A549 treated with AZD2906 at 1 μM for 4 hours (cell line): ENCODE measurements around the gene LAMTOR4. TPM values are rescaled to one million over a fixed set of nuclear protein-coding genes. Genes with fewer than 3 reads are reported as not detected.

Experiments used
- total RNA-seq: library from RNA; stranded (reverse); fragments of 200-300 nt; extraction: Qiagen RNA extraction; gene quantifications from 5 replicates; pipeline ENCODE4 v1.2.3, GENCODE V29; 2022

Gene LAMTOR4
- total RNA-seq = 148 to 203 TPM (median 179 TPM) in 5 replicates

DNA sequence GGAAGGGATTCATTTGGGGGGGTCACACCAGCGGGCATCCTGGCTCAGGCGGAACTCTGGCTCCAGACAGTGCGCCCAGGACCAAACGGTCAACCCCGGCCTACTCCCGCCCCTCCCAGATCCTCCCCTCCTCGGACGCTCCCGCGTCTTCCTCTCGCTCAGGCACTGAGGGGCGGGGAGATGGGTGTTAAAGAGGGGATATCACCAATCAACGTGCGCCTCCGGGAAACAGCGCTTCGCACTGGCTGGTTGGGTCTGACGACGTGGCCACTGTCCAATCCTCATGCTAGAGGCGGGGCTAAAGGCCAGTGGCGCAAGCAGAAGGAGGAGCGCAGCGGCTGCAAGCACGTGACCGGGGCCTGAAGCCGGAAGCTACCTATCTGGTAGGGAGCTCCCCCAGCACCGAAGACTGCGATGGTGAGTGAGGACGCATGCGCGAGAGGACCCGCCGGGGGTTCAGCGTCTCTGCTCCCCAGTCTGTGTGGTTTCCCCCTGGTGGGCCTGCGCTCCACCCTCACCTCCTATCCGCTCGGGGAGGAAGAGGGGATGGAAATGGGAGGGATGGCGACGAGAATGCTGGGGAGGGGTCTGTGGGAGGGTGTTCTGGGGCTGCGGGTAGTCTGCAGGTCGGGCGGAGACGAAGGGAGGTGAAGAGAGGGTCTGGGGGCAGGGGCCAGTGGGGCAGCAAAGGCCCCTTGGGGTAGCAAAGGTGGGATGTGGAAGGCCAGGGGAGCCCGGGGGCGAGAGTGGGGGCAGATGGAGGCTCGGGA is at the start of gene LAMTOR4:
TSS of gene LAMTOR4 (plus strand) at position 360 of the 770 bp plus-strand sequence. CDS start at position 415, 55 bp downstream.

DNA sequence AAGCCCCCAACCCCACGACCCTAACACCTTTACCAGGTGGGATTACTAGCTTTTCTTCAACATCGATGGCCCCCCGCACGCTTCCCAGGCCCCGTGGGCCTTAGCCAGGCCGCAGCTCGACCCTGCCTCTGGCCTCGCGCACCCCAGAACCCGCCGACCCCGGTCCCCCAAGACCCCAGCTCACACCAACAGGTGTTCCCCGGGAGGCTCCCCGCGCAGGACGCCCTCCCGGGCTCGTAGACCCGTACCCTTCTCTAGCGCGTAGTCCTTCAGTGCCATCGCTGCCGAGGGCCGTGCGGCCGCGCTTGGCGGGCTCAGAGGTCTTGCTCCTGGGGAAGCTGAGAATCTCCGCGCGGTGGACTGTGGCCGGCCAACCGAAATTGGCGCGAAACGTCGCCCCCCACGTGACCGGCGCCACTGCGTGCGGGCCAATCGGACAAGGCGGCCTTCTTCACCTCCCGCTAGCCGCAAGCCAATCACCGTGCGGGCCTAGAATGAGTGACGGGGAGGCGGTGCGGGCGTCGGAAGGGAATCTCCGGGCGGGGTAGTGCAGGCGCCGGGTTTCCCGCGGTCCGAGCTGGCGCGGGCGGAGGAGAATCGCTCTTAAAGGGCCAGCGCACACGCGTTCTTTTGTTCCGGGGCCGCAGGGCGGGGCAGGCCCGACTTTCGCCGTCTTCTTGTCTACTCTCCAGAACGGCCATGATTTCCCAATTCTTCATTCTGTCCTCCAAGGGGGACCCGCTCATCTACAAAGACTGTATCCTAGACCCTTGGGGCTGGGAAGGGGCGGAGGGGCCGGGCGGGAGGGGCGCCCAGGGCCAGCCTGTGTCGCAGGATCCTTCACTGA is 47.5 kb upstream of the LAMTOR4 start, which contains the start of the genes AP4M1 and MCM7:
TSS of gene AP4M1 (plus strand) at position 628 of the 847 bp plus-strand sequence. CDS start at position 700, 72 bp downstream.
TSS of gene MCM7 (minus strand) at position 382 of the 847 bp plus-strand sequence. CDS start at position 279, 103 bp downstream.

DNA sequence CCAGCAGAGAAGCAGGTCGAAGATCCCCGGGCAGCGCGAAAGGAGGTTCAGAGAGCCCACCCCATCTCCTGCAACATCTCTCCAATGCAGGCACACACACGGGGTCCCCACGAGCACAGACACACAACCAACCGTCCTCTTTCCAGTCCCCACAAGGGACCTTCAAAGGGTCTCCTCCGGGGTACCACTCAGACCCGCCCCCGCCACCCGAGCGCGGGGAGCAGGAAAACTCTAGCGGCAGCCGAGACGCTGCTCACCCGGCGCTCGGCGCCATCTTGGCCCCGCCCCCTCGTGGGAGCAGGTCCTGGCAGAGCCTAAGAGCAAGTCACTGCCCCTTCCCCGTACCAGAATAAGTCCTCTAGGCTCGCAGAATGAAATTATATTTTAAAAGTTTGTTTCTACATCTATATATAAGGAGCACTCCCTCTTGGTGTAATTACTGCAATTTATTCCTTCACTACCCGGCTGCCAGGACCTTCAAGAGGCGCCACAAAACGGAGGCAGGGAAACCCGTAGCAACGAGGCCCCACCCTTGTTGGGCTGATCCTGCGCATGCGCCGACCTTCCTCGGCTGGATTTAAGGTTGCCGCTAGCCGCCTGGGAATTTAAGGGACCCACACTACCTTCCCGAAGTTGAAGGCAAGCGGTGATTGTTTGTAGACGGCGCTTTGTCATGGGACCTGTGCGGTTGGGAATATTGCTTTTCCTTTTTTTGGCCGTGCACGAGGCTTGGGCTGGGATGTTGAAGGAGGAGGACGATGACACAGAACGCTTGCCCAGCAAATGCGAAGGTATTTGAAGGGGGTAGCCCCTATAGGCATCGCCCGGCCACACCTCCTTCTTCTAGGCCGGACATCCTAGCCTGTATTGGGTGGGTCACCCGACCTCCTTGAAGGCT is 29.4 kb upstream of the LAMTOR4 start, which contains the start of the genes CNPY4 and TAF6:
TSS of gene CNPY4 (plus strand) at position 563 of the 898 bp plus-strand sequence. CDS start at position 674, 111 bp downstream.
TSS of gene TAF6 (minus strand) at position 287 of the 898 bp plus-strand sequence. CDS start 5,149 bp downstream, outside the sequence.

DNA sequence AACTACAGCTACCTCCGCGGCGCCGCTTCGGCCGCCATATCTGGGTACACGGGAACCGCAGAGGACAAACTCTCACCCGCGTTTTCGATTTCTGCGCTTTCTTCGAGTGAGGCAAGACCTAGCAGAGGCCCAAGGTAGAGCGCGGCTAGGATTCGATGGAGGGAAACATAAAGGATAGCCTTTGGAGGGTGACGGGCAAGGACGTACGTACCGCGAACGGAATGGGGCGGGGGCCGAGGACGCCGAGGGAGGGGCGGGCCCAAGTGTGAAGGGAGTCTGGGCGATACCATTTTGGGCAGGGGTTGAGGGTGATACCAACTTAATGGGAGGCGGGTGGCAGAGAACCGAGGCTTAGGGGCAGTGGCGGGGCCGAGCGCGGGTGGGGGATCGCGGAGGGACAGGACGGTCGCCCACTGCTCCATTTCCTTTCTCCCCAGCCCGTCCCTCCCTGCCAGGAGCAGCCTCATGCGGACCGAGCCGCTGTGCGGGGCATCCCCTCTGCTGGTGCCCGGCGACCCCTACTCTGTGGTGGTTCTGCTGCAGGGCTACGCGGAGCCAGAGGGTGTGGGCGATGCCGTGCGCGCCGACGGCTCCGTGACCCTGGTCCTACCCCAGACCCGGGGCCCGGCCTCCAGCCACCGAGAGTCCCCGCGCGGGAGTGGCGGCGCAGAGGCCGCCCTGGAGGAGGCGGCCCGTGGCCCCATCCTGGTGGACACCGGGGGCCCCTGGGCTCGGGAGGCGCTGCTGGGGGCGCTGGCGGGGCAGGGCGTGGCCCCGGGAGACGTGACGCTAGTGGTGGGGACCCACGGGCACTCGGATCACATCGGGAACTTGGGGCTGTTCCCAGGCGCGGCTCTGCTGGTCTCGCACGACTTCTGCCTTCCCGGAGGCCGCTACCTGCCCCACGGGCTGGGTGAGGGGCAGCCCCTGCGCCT is 21.5 kb upstream of the LAMTOR4 start, which contains the start of gene MBLAC1:
TSS of gene MBLAC1 (plus strand) at position 37 of the 935 bp plus-strand sequence. CDS start at position 466, 429 bp downstream.

DNA sequence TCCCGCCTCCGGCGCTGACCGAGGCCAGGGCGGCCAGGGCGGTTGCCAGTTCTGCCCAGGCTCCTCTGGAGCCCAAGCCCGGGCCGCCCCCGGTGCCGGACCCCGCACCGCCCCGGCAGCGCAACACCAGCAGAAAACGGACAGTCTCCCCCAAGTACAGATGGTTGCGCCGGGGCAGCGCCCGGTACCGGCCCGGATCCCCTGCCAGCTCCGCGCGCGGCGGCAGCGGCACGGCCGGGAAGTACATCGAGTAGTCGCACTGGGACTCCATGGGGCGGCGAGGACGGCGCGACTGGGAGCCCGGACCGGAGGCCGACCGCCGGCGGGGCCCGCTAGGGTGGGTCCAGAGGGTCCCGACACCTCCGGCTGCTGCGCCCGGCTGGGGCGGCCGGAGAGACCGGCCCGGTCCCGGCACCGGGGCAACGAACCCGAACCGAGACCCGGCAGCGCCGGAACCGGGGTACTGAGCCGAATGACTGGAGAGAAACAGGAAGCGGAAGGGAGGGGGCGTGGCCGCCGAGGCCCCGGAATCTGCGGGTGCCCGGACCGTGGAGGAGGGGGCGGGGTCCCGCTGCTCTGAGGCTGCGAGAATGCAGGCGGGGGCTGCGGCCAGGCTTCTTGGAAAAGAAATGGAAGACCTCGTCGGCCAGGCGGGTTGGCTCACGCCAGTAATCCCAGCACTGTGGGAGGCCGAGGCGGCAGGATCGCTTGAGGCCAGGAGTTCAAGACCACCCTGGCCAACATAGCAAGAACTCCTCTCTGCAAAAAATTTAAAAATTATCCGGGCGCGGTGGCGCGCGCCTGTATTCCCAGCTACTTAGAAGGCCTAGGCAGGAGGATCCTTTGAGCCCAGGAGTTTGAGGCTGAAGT is 9.7 kb downstream of the LAMTOR4 start, which contains the start of gene TRAPPC14:
TSS of gene TRAPPC14 (minus strand) at position 495 of the 870 bp plus-strand sequence. CDS start at position 271, 224 bp downstream.

DNA sequence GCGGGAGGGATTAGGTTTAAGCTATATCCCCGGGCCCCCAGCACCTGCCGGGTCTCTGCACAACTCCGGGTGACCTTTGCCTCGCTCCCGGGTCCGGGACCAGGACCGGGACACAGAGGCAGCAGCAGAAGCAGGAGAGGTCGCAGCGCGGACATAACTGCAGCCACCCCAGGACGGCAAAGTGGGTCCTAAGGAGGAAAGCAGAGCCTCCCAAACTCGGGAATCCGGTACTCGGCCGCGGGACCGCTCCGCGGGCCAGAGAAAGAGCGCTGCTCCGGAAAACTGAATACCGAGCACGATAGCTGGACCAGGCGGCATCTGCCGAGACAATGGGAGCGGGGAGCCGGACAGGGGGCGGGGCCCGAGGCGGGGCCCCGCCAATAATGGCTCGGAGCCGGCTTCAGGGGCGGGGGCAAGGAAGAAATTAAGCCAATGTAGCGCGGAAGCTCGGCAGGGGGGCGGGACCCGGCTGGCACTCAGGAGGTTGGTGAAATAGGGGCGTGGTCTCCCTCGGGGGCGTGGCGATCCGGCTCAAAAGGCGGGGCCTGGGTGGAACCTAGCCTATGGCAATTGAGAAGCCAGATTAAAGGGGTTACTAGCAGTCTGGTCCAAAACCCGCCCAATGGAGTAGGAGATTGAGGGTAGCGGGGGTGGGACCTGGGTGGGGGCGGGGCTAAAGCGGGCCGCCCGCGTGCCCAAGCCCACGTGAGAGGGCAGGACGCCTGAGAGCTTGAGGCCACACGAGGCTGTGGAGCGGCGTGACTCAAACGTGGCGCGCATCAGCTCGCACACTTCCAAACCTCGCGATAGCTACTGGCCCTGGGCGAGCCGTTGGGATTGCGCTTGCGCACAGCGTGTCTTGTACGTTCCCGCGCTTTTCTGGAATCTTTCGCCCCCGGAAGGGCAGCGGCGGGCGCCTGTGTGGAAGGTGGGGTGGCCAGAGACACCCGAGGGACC is 28.6 kb downstream of the LAMTOR4 start, which contains the start of the genes GPC2 and STAG3:
TSS of gene GPC2 (minus strand) at position 337 of the 957 bp plus-strand sequence. CDS start at position 155, 182 bp downstream.
TSS of gene STAG3 (plus strand) at position 874 of the 957 bp plus-strand sequence. CDS start 2,639 bp downstream, outside the sequence.

Other genes starting within 250 kb of the LAMTOR4 start
- gene TRIM4, start 229.4 kb upstream of the LAMTOR4 start, total RNA-seq = 24.8 to 32.0 TPM (median 26.0 TPM) in 5 replicates
- gene GJC3, start 219.3 kb upstream of the LAMTOR4 start, total RNA-seq = 0.09 to 0.24 TPM (median 0.20 TPM) in 4 of 5 replicates, not detected in the other
- 0.17 TPM in 1 of 5 replicates, not detected in the others for gene AZGP1, start 172.9 kb upstream of the LAMTOR4 start, total RNA-seq
- 6.9 to 9.8 TPM (median 9.1 TPM) in 5 replicates for gene ZKSCAN1, start 133.3 kb upstream of the LAMTOR4 start, total RNA-seq
- 10.5 to 12.3 TPM (median 11.1 TPM) in 5 replicates for gene ZSCAN21, start 99.1 kb upstream of the LAMTOR4 start, total RNA-seq
- gene ZNF3, start 67.2 kb upstream of the LAMTOR4 start, total RNA-seq = 18.5 to 25.1 TPM (median 19.1 TPM) in 5 replicates
- gene COPS6, start 59.9 kb upstream of the LAMTOR4 start, total RNA-seq = 144 to 180 TPM (median 173 TPM) in 5 replicates
- 224 to 242 TPM (median 235 TPM) in 5 replicates for gene MCM7, start 47.5 kb upstream of the LAMTOR4 start, total RNA-seq
- 13.4 to 15.1 TPM (median 14.2 TPM) in 5 replicates for gene AP4M1, start 47.3 kb upstream of the LAMTOR4 start, total RNA-seq
- gene TAF6, start 29.6 kb upstream of the LAMTOR4 start, total RNA-seq = 61.4 to 69.4 TPM (median 63.4 TPM) in 5 replicates
- 9.2 to 10.9 TPM (median 10.2 TPM) in 5 replicates for gene CNPY4, start 29.3 kb upstream of the LAMTOR4 start, total RNA-seq
- 2.1 to 3.5 TPM (median 3.0 TPM) in 5 replicates for gene MBLAC1, start 22.0 kb upstream of the LAMTOR4 start, total RNA-seq
- 9.6 to 13.2 TPM (median 12.4 TPM) in 5 replicates for gene TRAPPC14, start 9.8 kb downstream of the LAMTOR4 start, total RNA-seq
- 0.02 to 0.21 TPM (median 0.08 TPM) in 4 of 5 replicates, not detected in the other for gene GAL3ST4, start 19.7 kb downstream of the LAMTOR4 start, total RNA-seq
- gene GPC2, start 28.5 kb downstream of the LAMTOR4 start, total RNA-seq = 0.34 to 1.1 TPM (median 0.66 TPM) in 5 replicates
- gene STAG3, start 29.0 kb downstream of the LAMTOR4 start, total RNA-seq = 0.14 to 0.42 TPM (median 0.18 TPM) in 5 replicates
- 0.05 TPM in 1 of 5 replicates, not detected in the others for gene PVRIG, start 71.0 kb downstream of the LAMTOR4 start, total RNA-seq
- 0.03 TPM in 1 of 5 replicates, not detected in the others for gene SPDYE3, start 158.8 kb downstream of the LAMTOR4 start, total RNA-seq
- gene PILRB, start 209.2 kb downstream of the LAMTOR4 start, total RNA-seq = 16.8 to 31.3 TPM (median 26.6 TPM) in 5 replicates
- 2.6 to 5.1 TPM (median 4.1 TPM) in 5 replicates for gene PILRA, start 224.6 kb downstream of the LAMTOR4 start, total RNA-seq